H1 (cell line): ENCODE measurements around the gene CCDC80. TPM values are rescaled to one million over a fixed set of nuclear protein-coding genes. Genes with fewer than 3 reads are reported as not detected.

Experiments used
- BRCA1 ChIP-seq: IDR thresholded peaks from 2 replicates; pipeline ENCODE4 v1.6.1; 2012; ENCODE audit warnings: low read depth, low read length, improper control_type of control experiment
- CHD7 ChIP-seq: fragments of 300-600 bp; sonication (generic); IDR thresholded peaks from 2 replicates; pipeline ENCODE4 v1.7.1; 2012; ENCODE audit warnings: low read length, moderate library complexity, mild to moderate bottlenecking, inconsistent platforms; ENCODE audit not compliant: insufficient replicate concordance
- EZH2 ChIP-seq: fragments of 200-600 bp; sonication (generic); IDR thresholded peaks from 2 replicates; pipeline ENCODE4 v1.7.1; 2012; ENCODE audit warnings: low read depth, mild to moderate bottlenecking, moderate library complexity, low read length, inconsistent platforms; ENCODE audit not compliant: severe bottlenecking
- HDAC6 ChIP-seq: IDR thresholded peaks from one replicate; pipeline ENCODE4 v1.7.1; 2012; ENCODE audit warnings: low read depth, mild to moderate bottlenecking, inconsistent platforms, low read length, moderate library complexity
- JUND ChIP-seq: IDR thresholded peaks from 2 replicates; pipeline ENCODE4 v1.6.1; 2011; ENCODE audit warnings: mild to moderate bottlenecking, improper control_type of control experiment, low read length
- POLR2A ChIP-seq, 2 experiments: IDR thresholded peaks; 1 replicate in 1 of 2; 2 replicates in 1 of 2; pipeline ENCODE4 v1.6.1; 2011; ENCODE audit warnings: low read depth in 2 of 2, low read length in 2 of 2, mild to moderate bottlenecking in 2 of 2; ENCODE audit errors: control extremely low read depth in 1 of 2
- RBBP5 ChIP-seq: IDR thresholded peaks from 2 replicates; pipeline ENCODE4 v1.7.1; 2012; ENCODE audit warnings: low read depth, mild to moderate bottlenecking, inconsistent platforms, low read length, moderate library complexity, borderline replicate concordance
- SP1 ChIP-seq: IDR thresholded peaks from 2 replicates; pipeline ENCODE4 v1.6.1; 2011; ENCODE audit warnings: low read depth, low read length
- SP4 ChIP-seq: IDR thresholded peaks from 2 replicates; pipeline ENCODE4 v1.6.1; 2012; ENCODE audit warnings: low read length, inconsistent platforms
- SUZ12 ChIP-seq: fragments of 200-600 bp; sonication (generic); IDR thresholded peaks from 2 replicates; pipeline ENCODE4 v1.6.1; 2012; ENCODE audit warnings: mild to moderate bottlenecking, inconsistent platforms, low read length, moderate library complexity, mixed read lengths
- TCF12 ChIP-seq: IDR thresholded peaks from 2 replicates; pipeline ENCODE4 v1.6.1; 2011; ENCODE audit warnings: low read depth, mild to moderate bottlenecking, low read length
- YY1 ChIP-seq: IDR thresholded peaks from 2 replicates; pipeline ENCODE4 v1.6.1; 2011; ENCODE audit warnings: low read depth, mild to moderate bottlenecking, low read length
- polyA plus RNA-seq, 7 experiments: library from polyadenylated mRNA; depleted of rRNA in 3 of 7; stranded (reverse) in 5 of 7; unstranded in 2 of 7; fragments of >200 nt in 5 of 7; fragments of 200-250 nt in 2 of 7; gene quantifications; 1 replicate in 5 of 7; 2 replicates in 1 of 7; 4 replicates in 1 of 7; pipeline versions ENCODE4 v1.2.1 to v1.2.3, GENCODE V29; 2011 to 2013; ENCODE audit warnings: missing spikeins in 2 of 7, mixed read lengths in 2 of 7
- total RNA-seq: library from RNA; stranded (reverse); fragmentation: NEBNext Ultra II Directional; extraction: Animal tissue kit (Norgen Biotek cat#: 25700); gene quantifications from 2 replicates; pipeline ENCODE4 v1.2.1, GENCODE V29; 2021

Gene CCDC80
- total and polyA plus RNA-seq, 2 of the 8 experiments (the other 6 are each of a cell fraction or from before 2014, with no cell fraction given) = 1.1 to 12.9 TPM

- no peak for TF ChIP-seq CHD7
- no peak for TF ChIP-seq BRCA1
- TF ChIP-seq JUND = no peak
- TF ChIP-seq EZH2 = no peak
- TF ChIP-seq TCF12 = no peak
- TF ChIP-seq SUZ12 = no peak
- no peak for TF ChIP-seq HDAC6
- no peak for TF ChIP-seq YY1
- TF ChIP-seq POLR2A (IDR thresholded peaks at IDR 0.05; ENCODE audit: control extremely low read depth in 1 of 2, low read depth in 2 of 2, low read length in 2 of 2) = no peak
- no peak for TF ChIP-seq SP1
- no peak for TF ChIP-seq RBBP5
- TF ChIP-seq SP4 = no peak
- TF ChIP-seq, all 59 proteins: peak for 0
Observed at GRCh38 chr3:112557976-112558375, 83.0 kb downstream of the CCDC80 start (continued).
